OCI-LY7 (cell line): ENCODE measurements around the gene SCG3. TPM values are rescaled to one million over a fixed set of nuclear protein-coding genes. Genes with fewer than 3 reads are reported as not detected.

Experiments used
- BruUV-seq: library from RNA; stranded (reverse); fragments of 400-500 nt; replicated peaks from 2 replicates; lab custom pipeline; 2021; lab: Mats Ljungman, UMichigan
- CTCF ChIA-PET: fragments of 300-600 bp; sonication (Branson Sonifier 250); formaldehyde crosslinking; loops from one replicate; lab custom pipeline; 2022; ENCODE audit warnings: antibody characterized with exemption; ENCODE audit not compliant: unreplicated experiment; lab: Charles Lee
- POLR2A ChIA-PET: fragments of 300-600 bp; sonication (Branson Sonifier 250); formaldehyde crosslinking; loops from one replicate; lab custom pipeline; 2022; ENCODE audit warnings: antibody characterized with exemption; lab: Charles Lee
- DNase-seq: peaks from one replicate; pipeline ENCODE4 v3.0.0-alpha.2; 2015; ENCODE audit warnings: low spot score
- H2AFZ ChIP-seq: fragments of 200-600 bp; sonication (generic), shearing (Covaris generic); 2 replicates; pipeline ENCODE4 v1.6.1; 2014; ENCODE audit warnings: mild to moderate bottlenecking, antibody characterized with exemption, low read length, moderate library complexity
- H3K27ac ChIP-seq: fragments of 200-600 bp; sonication (generic); 2 replicates; pipeline ENCODE4 v1.5.1; 2014; ENCODE audit warnings: mixed run types, low read depth, mild to moderate bottlenecking, moderate library complexity, low read length, inconsistent platforms; ENCODE audit not compliant: poor library complexity, severe bottlenecking
- H3K36me3 ChIP-seq: fragments of 200-600 bp; sonication (generic); 2 replicates; pipeline ENCODE4 v1.6.1; 2014; ENCODE audit warnings: mild to moderate bottlenecking, antibody characterized with exemption, low read length, moderate library complexity, mixed read lengths; ENCODE audit not compliant: insufficient read depth
- H3K4me1 ChIP-seq: fragments of 200-600 bp; sonication (generic); 2 replicates; pipeline ENCODE4 v1.5.1; 2014; ENCODE audit warnings: mild to moderate bottlenecking, low read length; ENCODE audit not compliant: insufficient read depth, poor library complexity, severe bottlenecking
- H3K4me2 ChIP-seq: fragments of 200-600 bp; sonication (generic); 2 replicates; pipeline ENCODE4 v1.6.1; 2014; ENCODE audit warnings: mild to moderate bottlenecking, low read length
- H3K4me3 ChIP-seq: fragments of 200-600 bp; sonication (generic); 2 replicates; pipeline ENCODE4 v1.5.1; 2014; ENCODE audit warnings: mild to moderate bottlenecking, low read depth, low read length; ENCODE audit not compliant: poor library complexity, severe bottlenecking
- H3K79me2 ChIP-seq: fragments of 200-600 bp; sonication (generic); 2 replicates; pipeline ENCODE4 v1.6.1; 2016; ENCODE audit warnings: low read depth, mild to moderate bottlenecking, low read length, moderate library complexity, mixed read lengths; ENCODE audit not compliant: insufficient read depth
- H3K9me2 ChIP-seq: fragments of 200-600 bp; sonication (generic); 2 replicates; pipeline ENCODE4 v1.6.1; 2016; ENCODE audit warnings: mild to moderate bottlenecking, low read length, mixed read lengths; ENCODE audit not compliant: insufficient read depth
- H3K9me3 ChIP-seq: fragments of 200-600 bp; sonication (generic); 2 replicates; pipeline ENCODE4 v1.6.1; 2014; ENCODE audit warnings: mild to moderate bottlenecking, mixed run types, low read length, mixed read lengths
- H4K20me1 ChIP-seq: fragments of 200-600 bp; sonication (generic); 2 replicates; pipeline ENCODE4 v1.6.1; 2014; ENCODE audit warnings: mild to moderate bottlenecking, antibody characterized with exemption, low read length, moderate library complexity, mixed read lengths; ENCODE audit not compliant: insufficient read depth
- EZH2phosphoT487 ChIP-seq: fragments of 200-600 bp; sonication (generic); IDR thresholded peaks from 2 replicates; pipeline ENCODE4 v1.6.1; 2018; ENCODE audit warnings: low read depth, borderline replicate concordance, mild to moderate bottlenecking, mixed run types, antibody characterized with exemption, low read length, moderate library complexity, mixed read lengths
- intact Hi-C: fragments of 100-400 bp; cut with micrococcal nuclease; formaldehyde crosslinking; loops from one replicate; pipeline ENCODE4 v1.10.0; 2022; ENCODE audit not compliant: unreplicated experiment
- total RNA-seq, 2 experiments: library from RNA; depleted of rRNA in 1 of 2; stranded (reverse); fragments of >200 nt in 1 of 2; shearing (Covaris generic) in 1 of 2; gene quantifications; 2 replicates each; pipeline ENCODE4 v1.2.3, GENCODE V29; 2014 to 2022
- TF ChIP-seq, protein P1 (sequence below): fragments of 200-600 bp; sonication (generic); conservative IDR thresholded peaks from 2 replicates; pipeline ENCODE4 v1.5.1; 2014; ENCODE audit warnings: mild to moderate bottlenecking, antibody characterized with exemption, low read length, moderate library complexity, mixed read lengths

The SCG3 gene
- total RNA-seq, 2 experiments from 2014 or later, result not detected

DNA sequence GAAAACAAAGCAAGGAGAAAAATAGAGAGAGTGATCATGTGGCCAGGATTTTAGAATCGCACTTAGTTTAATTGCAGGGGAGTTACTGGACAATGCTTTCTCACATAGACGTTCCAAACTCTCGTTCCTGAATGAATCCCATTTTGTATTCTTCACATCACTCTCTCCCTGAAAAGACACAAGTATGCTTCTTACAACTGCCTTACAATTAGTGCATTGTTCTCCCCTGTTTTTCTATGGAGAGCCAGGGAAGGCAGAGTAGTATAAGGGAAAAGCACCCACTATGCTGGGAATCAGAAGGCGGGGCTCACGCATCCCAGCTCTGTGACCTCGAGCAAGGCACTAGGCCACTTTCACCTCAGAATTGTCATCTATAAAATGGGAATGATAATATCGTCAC lies 84.4 kb downstream of the SCG3 start:
- Histone ChIP-seq H3K36me3 (no peaks in the 10 kb centered on the region), H3K4me3 (no peak overlapping the region), H3K4me1 (no peaks in the 10 kb centered on the region), H2AFZ (no peak overlapping the region), H3K4me2 (no peak overlapping the region), H3K79me2 (no peaks in the 10 kb centered on the region), H4K20me1 (no peaks in the 10 kb centered on the region), H3K9me2 (no peaks in the 10 kb centered on the region), H3K9me3 (no peaks in the 10 kb centered on the region), H3K27ac (no peak overlapping the region)
- ChIA-PET POLR2A (interaction anchor here (1.1 kb wide), 1 partner anchor 214 kb away, joined by 3 read pairs; no protein-coding TSS in a partner anchor), CTCF (no interaction called here)
- intact Hi-C loops, result no loop called here
- no peak for DNase-seq
- TF ChIP-seq, protein P1, sequence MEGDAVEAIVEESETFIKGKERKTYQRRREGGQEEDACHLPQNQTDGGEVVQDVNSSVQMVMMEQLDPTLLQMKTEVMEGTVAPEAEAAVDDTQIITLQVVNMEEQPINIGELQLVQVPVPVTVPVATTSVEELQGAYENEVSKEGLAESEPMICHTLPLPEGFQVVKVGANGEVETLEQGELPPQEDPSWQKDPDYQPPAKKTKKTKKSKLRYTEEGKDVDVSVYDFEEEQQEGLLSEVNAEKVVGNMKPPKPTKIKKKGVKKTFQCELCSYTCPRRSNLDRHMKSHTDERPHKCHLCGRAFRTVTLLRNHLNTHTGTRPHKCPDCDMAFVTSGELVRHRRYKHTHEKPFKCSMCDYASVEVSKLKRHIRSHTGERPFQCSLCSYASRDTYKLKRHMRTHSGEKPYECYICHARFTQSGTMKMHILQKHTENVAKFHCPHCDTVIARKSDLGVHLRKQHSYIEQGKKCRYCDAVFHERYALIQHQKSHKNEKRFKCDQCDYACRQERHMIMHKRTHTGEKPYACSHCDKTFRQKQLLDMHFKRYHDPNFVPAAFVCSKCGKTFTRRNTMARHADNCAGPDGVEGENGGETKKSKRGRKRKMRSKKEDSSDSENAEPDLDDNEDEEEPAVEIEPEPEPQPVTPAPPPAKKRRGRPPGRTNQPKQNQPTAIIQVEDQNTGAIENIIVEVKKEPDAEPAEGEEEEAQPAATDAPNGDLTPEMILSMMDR, result no peak
- no peak for TF ChIP-seq EZH2phosphoT487
- BruUV-seq, result no TSS peak

DNA sequence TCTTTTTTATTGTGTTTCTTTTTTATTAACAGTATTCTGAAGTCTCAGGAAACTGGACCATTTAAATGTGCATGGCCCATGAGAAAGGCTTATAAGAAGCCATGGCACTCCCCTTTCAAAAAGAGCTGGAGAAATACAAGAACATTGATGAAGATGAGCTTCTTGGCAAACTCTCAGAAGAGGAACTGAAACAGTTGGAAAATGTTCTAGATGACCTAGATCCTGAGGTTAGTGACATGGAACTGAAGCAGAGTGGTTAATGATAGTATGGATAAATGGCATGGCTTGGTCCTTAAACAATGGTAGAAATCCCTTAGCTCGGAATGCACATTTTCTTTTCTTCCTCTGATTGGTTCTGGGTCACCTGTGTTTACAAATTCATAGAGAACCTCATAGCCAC lies 85.0 kb downstream of the SCG3 start:
- TF ChIP-seq EZH2phosphoT487, result no peak
- TF ChIP-seq, protein P1, result no peak
- no peak overlapping the region for H3K27ac ChIP-seq
- no peaks in the 10 kb centered on the region for H3K79me2 ChIP-seq
- H3K4me3 ChIP-seq, result no peak overlapping the region
- DNase-seq, result no peak
- no peaks in the 10 kb centered on the region for H3K36me3 ChIP-seq
- intact Hi-C loops, result no loop called here
- no TSS peak for BruUV-seq
- H3K4me2 ChIP-seq, result no peak overlapping the region
- H3K9me2 ChIP-seq, result no peaks in the 10 kb centered on the region
- H3K4me1 ChIP-seq, result no peaks in the 10 kb centered on the region
- no peaks in the 10 kb centered on the region for H4K20me1 ChIP-seq
- ChIA-PET POLR2A (interaction anchor here (1.1 kb wide), 1 partner anchor 215 kb away, joined by 3 read pairs; no protein-coding TSS in a partner anchor), CTCF (no interaction called here)
- no peaks in the 10 kb centered on the region for H3K9me3 ChIP-seq
- H2AFZ ChIP-seq, result no peak overlapping the region

DNA sequence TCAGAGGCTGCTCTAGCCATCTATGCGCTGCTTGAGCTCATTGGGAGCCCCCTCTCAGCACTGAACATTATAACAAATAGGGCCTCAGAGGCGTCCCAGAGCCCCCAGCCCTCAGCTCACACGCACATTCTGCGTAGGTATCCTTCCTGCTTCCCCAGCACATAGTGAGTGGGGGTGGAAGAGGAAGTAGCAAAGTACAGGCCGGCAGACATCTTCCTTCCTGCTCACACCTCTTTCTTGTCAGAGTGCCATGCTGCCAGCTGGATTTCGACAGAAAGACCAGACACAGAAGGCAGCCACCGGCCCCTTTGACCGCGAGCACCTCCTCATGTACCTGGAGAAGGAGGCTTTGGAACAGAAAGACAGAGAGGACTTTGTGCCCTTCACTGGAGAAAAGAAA lies 86.7 kb downstream of the SCG3 start:
- ChIA-PET CTCF (no interaction called here), POLR2A (no interaction called here)
- H3K9me2 ChIP-seq, result no peaks in the 10 kb centered on the region
- no peaks in the 10 kb centered on the region for H3K4me1 ChIP-seq
- intact Hi-C loops, result no loop called here
- H3K79me2 ChIP-seq, result no peaks in the 10 kb centered on the region
- H3K27ac ChIP-seq, result no peak overlapping the region
- no peaks in the 10 kb centered on the region for H3K9me3 ChIP-seq
- no peak for DNase-seq
- H3K4me2 ChIP-seq, result no peak overlapping the region
- no peak overlapping the region for H3K4me3 ChIP-seq
- H3K36me3 ChIP-seq, result no peaks in the 10 kb centered on the region
- no peak overlapping the region for H2AFZ ChIP-seq
- no TSS peak for BruUV-seq
- no peaks in the 10 kb centered on the region for H4K20me1 ChIP-seq
- TF ChIP-seq, protein P1, result no peak
- TF ChIP-seq EZH2phosphoT487, result no peak

Other genes with a start within 250 kb of the SCG3 start
- gene DMXL2, start 58.7 kb upstream of the SCG3 start, total RNA-seq (2014; rRNA removed; shearing (Covaris generic)), result 0.33 and 0.47 TPM in 2 replicates
- gene DMXL2, start 58.7 kb upstream of the SCG3 start, total RNA-seq (2022), result 0.32 and 0.35 TPM in 2 replicates
- gene LYSMD2, start 56.2 kb downstream of the SCG3 start, total RNA-seq (2014; rRNA removed; shearing (Covaris generic)), result not detected in 2 replicates
- gene LYSMD2, start 56.2 kb downstream of the SCG3 start, total RNA-seq (2022), result 0.50 and 0.89 TPM in 2 replicates
- not detected in 2 replicates for gene TMOD2, start 70.1 kb downstream of the SCG3 start, total RNA-seq (2014; rRNA removed; shearing (Covaris generic))
- 0.11 and 0.44 TPM in 2 replicates for gene TMOD2, start 70.1 kb downstream of the SCG3 start, total RNA-seq (2022)
- gene TMOD3, start 148.2 kb downstream of the SCG3 start, total RNA-seq (2014; rRNA removed; shearing (Covaris generic)), result 17.4 and 31.5 TPM in 2 replicates
- 30.5 and 31.5 TPM in 2 replicates for gene TMOD3, start 148.2 kb downstream of the SCG3 start, total RNA-seq (2022)